Measurements from ENCODE around the gene ZNF700. TPM values are rescaled to one million over a fixed set of nuclear protein-coding genes. Genes with fewer than 3 reads are reported as not detected.
"Not testable (repeated sequence)": the region's sequence is repeated elsewhere in the genome, so short reads cannot be mapped to it uniquely, and the experiment has no call there.

ZNF700 gene
- total RNA-seq, 4 donors from 2014 or later: 6.4 to 13.9 (median 9.9) TPM

GRCh38 chr19:11902228-11902627, 22.7 kb upstream of the ZNF700 start:
- intact Hi-C loops (cut with DNase I): no loop called here
- no peak overlapping the region for H3K27ac ChIP-seq
- H3K4me1 ChIP-seq: no peaks in the 10 kb centered on the region
- TF ChIP-seq CTCF (IDR thresholded peaks at IDR 0.05): no peak
- no peak for TF ChIP-seq POLR2A (IDR thresholded peaks at IDR 0.05)
- no peak for DNase-seq
- H3K36me3 ChIP-seq: peaks cover 0 to 31% (median 6%) of the 10 kb centered on the region in 3 donors
- 87 to 88% methylated on average over 3 of the region's 3 CpGs for WGBS, 2 donors
- no peak overlapping the region for H3K4me3 ChIP-seq
- peaks cover 5 to 74% (median 47%) of the 10 kb centered on the region in 3 donors for H3K9me3 ChIP-seq
- no peaks in the 10 kb centered on the region for H3K27me3 ChIP-seq

GRCh38 chr19:11905928-11906327, 19.0 kb upstream of the ZNF700 start:
- TF ChIP-seq CTCF (IDR thresholded peaks at IDR 0.05) (no peak), POLR2A (IDR thresholded peaks at IDR 0.05) (no peak)
- Histone ChIP-seq H3K27ac (no peak overlapping the region), H3K36me3 (peaks cover 0 to 31% (median 6%) of the 10 kb centered on the region in 3 donors), H3K27me3 (no peaks in the 10 kb centered on the region), H3K4me1 (no peaks in the 10 kb centered on the region), H3K4me3 (no peak overlapping the region), H3K9me3 (peaks cover 5 to 85% (median 58%) of the 10 kb centered on the region in 3 donors)
- no peak for DNase-seq
- 78 to 81% methylated on average over 3 of the region's 3 CpGs for WGBS, 2 donors
- intact Hi-C loops (cut with DNase I): no loop called here

- DNase-seq; H3K4me3 ChIP-seq; H3K36me3 ChIP-seq; intact Hi-C loops (cut with DNase I); H3K27me3 ChIP-seq; H3K27ac ChIP-seq; H3K4me1 ChIP-seq: not testable (repeated sequence)
- H3K9me3 ChIP-seq: peaks cover 0 to 71% (median 39%) of the 10 kb centered on the region in 3 donors
- WGBS, 2 donors: 80 to 83% methylated on average over 1 of the region's 1 CpG
Measured at GRCh38 chr19:11911937-11912336, 13.0 kb upstream of the ZNF700 start.

- DNase-seq; intact Hi-C loops (cut with DNase I); H3K4me1 ChIP-seq; H3K27me3 ChIP-seq; H3K36me3 ChIP-seq; H3K4me3 ChIP-seq: not testable (repeated sequence)
- peaks cover 0 to 53% (median 27%) of the 10 kb centered on the region in 3 donors for H3K9me3 ChIP-seq
- H3K27ac ChIP-seq: peak overlapping the region in 1 of 4 donors; percentile 48
- 85 to 86% methylated on average over 3 to 4 of the region's 4 CpGs for WGBS, 2 donors
Measured at GRCh38 chr19:11914417-11915051, 10.4 kb upstream of the ZNF700 start.

- Histone ChIP-seq H3K27ac (no peak overlapping the region), H3K4me1 (peaks cover 10 to 40% (median 15%) of the 10 kb centered on the region in 3 donors), H3K36me3 (no peaks in the 10 kb centered on the region), H3K27me3 (no peaks in the 10 kb centered on the region), H3K4me3 (no peak overlapping the region), H3K9me3 (no peaks in the 10 kb centered on the region)
- intact Hi-C loops (cut with DNase I): loop anchor here (5.0 kb wide), 1 partner anchor 65 kb away; no protein-coding TSS in a partner anchor
- 35 to 37% methylated on average over 6 of the region's 6 CpGs for WGBS, 2 donors
- TF ChIP-seq POLR2A (IDR thresholded peaks at IDR 0.05) (no peak), CTCF (IDR thresholded peaks at IDR 0.05) (no peak)
- no peak for DNase-seq
Measured at GRCh38 chr19:11921852-11922495, 2.9 kb upstream of the ZNF700 start.

GRCh38 chr19:11925651-11926187, 812 bp downstream of the ZNF700 start:
- Histone ChIP-seq H3K4me1 (peaks cover 10 to 47% (median 15%) of the 10 kb centered on the region in 3 donors), H3K36me3 (peaks cover 0 to 17% (median 0%) of the 10 kb centered on the region in 3 donors), H3K27ac (peak overlapping the region; percentile 94 to 99 (median 96)), H3K4me3 (peak overlapping the region; percentile 78 to 98 (median 94))
- H3K27me3 ChIP-seq; DNase-seq; H3K9me3 ChIP-seq; intact Hi-C loops (cut with DNase I): not testable (repeated sequence)
- 6 to 7% methylated on average over 9 to 10 of the region's 10 CpGs for WGBS, 2 donors
